Nephron (organoid): ENCODE results near the gene RALB.

Source experiments
- H3K27ac Mint-ChIP-seq, 3 experiments: 2 replicates each; pipeline ENCODE4 v1.8.0; 2020; ENCODE audit warnings: mixed read lengths in 3 of 3, mild to moderate bottlenecking in 2 of 3, moderate library complexity in 1 of 3
- H3K27me3 Mint-ChIP-seq: 2 replicates; pipeline ENCODE4 v1.8.0; 2021; ENCODE audit warnings: low read depth, mild to moderate bottlenecking, moderate library complexity, mixed read lengths
- H3K36me3 Mint-ChIP-seq: 2 replicates; pipeline ENCODE4 v1.8.0; 2020; ENCODE audit warnings: low read depth, mixed read lengths
- H3K4me1 Mint-ChIP-seq: 2 replicates; pipeline ENCODE4 v1.8.0; 2020; ENCODE audit warnings: mixed read lengths
- H3K4me3 Mint-ChIP-seq, 3 experiments: 2 replicates each; pipeline ENCODE4 v1.8.0; 2020; ENCODE audit warnings: mild to moderate bottlenecking in 3 of 3, mixed read lengths in 3 of 3, moderate library complexity in 2 of 3
- H3K9me3 Mint-ChIP-seq: 2 replicates; pipeline ENCODE4 v1.8.0; 2020; ENCODE audit warnings: mixed read lengths
- CTCF ChIP-seq, 3 experiments: fragments of 200-600 bp; sonication (generic); IDR thresholded peaks; one replicate each; pipeline ENCODE4 v1.5.0; 2021; ENCODE audit warnings: antibody characterized with exemption in 3 of 3; ENCODE audit not compliant: unreplicated experiment in 3 of 3

The RALB gene

GRCh38 chr2:120331903-120332302 is 79.3 kb downstream of the RALB start:
- H3K9me3 Mint-ChIP-seq = peaks cover 4% of the 10 kb centered on the region
- peaks cover 67% of the 10 kb centered on the region for H3K27me3 Mint-ChIP-seq
- peaks cover 23% of the 10 kb centered on the region for H3K4me1 Mint-ChIP-seq
- TF ChIP-seq CTCF (IDR thresholded peaks at IDR 0.05; ENCODE audit: unreplicated experiment in 3 of 3) = no peak
- H3K36me3 Mint-ChIP-seq = no peaks in the 10 kb centered on the region
- H3K4me3 Mint-ChIP-seq = no peak overlapping the region
- H3K27ac Mint-ChIP-seq = no peak overlapping the region

- H3K27me3 Mint-ChIP-seq = peaks cover 72% of the 10 kb centered on the region
- no peak for TF ChIP-seq CTCF (IDR thresholded peaks at IDR 0.05; ENCODE audit: unreplicated experiment in 3 of 3)
- H3K4me1 Mint-ChIP-seq = peaks cover 23% of the 10 kb centered on the region
- no peak overlapping the region for H3K4me3 Mint-ChIP-seq
- H3K36me3 Mint-ChIP-seq = no peaks in the 10 kb centered on the region
- H3K27ac Mint-ChIP-seq = no peak overlapping the region
- peaks cover 4% of the 10 kb centered on the region for H3K9me3 Mint-ChIP-seq
These were observed 79.7 kb downstream of the RALB start for GRCh38 chr2:120332384-120332783.

- H3K36me3 Mint-ChIP-seq = no peaks in the 10 kb centered on the region
- peaks cover 23% of the 10 kb centered on the region for H3K4me1 Mint-ChIP-seq
- peaks cover 72% of the 10 kb centered on the region for H3K27me3 Mint-ChIP-seq
- no peak overlapping the region for H3K27ac Mint-ChIP-seq
- peaks cover 4% of the 10 kb centered on the region for H3K9me3 Mint-ChIP-seq
- TF ChIP-seq CTCF (IDR thresholded peaks at IDR 0.05; ENCODE audit: unreplicated experiment in 3 of 3) = no peak
- H3K4me3 Mint-ChIP-seq = no peak overlapping the region
These were observed 81.4 kb downstream of the RALB start for GRCh38 chr2:120334068-120334467.

- H3K27ac Mint-ChIP-seq = no peak overlapping the region
- peaks cover 4% of the 10 kb centered on the region for H3K9me3 Mint-ChIP-seq
- H3K27me3 Mint-ChIP-seq = peaks cover 84% of the 10 kb centered on the region
- no peak for TF ChIP-seq CTCF (IDR thresholded peaks at IDR 0.05; ENCODE audit: unreplicated experiment in 3 of 3)
- H3K4me1 Mint-ChIP-seq = peaks cover 5% of the 10 kb centered on the region
- H3K36me3 Mint-ChIP-seq = no peaks in the 10 kb centered on the region
- H3K4me3 Mint-ChIP-seq = no peak overlapping the region
These were observed 84.1 kb downstream of the RALB start for GRCh38 chr2:120336749-120337148.

GRCh38 chr2:120338015-120338414 is 85.4 kb downstream of the RALB start:
- Mint-ChIP-seq H3K9me3 (peaks cover 4% of the 10 kb centered on the region), H3K4me1 (peaks cover 8% of the 10 kb centered on the region), H3K27me3 (peaks cover 89% of the 10 kb centered on the region), H3K36me3 (no peaks in the 10 kb centered on the region), H3K4me3 (no peak overlapping the region), H3K27ac (no peak overlapping the region)
- TF ChIP-seq CTCF (IDR thresholded peaks at IDR 0.05; ENCODE audit: unreplicated experiment in 3 of 3) = no peak

- H3K27ac Mint-ChIP-seq = no peak overlapping the region
- peak overlapping the region; percentile 23 to 54 (median 47) for H3K4me3 Mint-ChIP-seq
- peaks cover 72% of the 10 kb centered on the region for H3K27me3 Mint-ChIP-seq
- TF ChIP-seq CTCF (IDR thresholded peaks at IDR 0.05; ENCODE audit: unreplicated experiment in 3 of 3) = no peak
- no peaks in the 10 kb centered on the region for H3K9me3 Mint-ChIP-seq
- H3K36me3 Mint-ChIP-seq = no peaks in the 10 kb centered on the region
- peaks cover 8% of the 10 kb centered on the region for H3K4me1 Mint-ChIP-seq
These were observed 89.3 kb downstream of the RALB start for GRCh38 chr2:120341977-120342376.
